Hematopoietic multipotent progenitor cell (in vitro differentiated cells): ENCODE measurements around the gene TMEM214. TPM values are rescaled to one million over a fixed set of nuclear protein-coding genes. Genes with fewer than 3 reads are reported as not detected.

Experiments
- DNase-seq, 3 donors: peaks; one replicate each; pipeline ENCODE4 v3.0.0-alpha.2; 2011 to 2015; ENCODE audit warnings: low read depth in 2 of 3, low spot score in 2 of 3
- total RNA-seq: library from RNA; depleted of rRNA; stranded (reverse); fragments of >200 nt; gene quantifications from one replicate; pipeline ENCODE4 v1.2.3, GENCODE V29; 2012

Gene TMEM214
- total RNA-seq, 1 donor = 44.4 TPM

DNA sequence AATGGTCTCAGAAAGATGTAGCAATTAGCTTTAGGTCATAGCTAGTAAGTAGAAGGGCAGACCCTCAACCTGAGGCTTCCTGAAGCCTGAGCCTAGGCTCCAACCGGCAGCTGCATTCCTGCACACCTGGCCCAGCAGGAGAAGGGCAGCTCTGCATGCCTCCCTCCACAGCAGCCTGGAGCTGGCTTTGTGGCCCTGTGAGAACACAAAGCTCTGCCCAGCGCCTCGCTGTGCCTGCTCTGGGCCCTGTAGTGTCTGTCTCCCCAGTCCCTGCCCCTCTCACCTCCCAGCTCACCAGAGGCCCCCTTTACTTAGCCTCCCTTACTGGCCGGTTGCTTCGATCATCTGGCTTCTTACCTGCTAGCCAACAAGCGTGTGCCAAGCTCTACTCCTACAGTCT, 6.7 kb downstream of the TMEM214 start:
- DNase-seq = no peak

DNA sequence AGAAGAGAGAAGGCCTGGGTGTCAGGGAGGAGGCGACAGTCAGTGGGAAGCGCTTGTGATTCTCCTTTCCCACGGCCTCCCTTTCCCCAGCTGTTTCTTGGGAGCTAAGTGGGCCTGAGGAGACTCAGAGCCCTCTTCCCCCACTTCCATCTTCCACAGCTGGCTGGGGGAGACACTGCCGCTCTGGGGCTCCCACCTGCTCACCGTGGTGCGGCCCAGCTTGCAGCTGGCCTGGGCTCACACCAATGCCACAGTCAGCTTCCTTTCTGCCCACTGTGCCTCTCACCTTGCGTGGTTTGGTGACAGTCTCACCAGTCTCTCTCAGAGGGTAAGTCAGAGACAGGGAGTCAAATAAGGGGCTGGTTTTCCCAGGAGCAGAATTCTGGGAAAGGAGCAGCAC, 7.1 kb downstream of the TMEM214 start:
- DNase-seq = no peak

DNA sequence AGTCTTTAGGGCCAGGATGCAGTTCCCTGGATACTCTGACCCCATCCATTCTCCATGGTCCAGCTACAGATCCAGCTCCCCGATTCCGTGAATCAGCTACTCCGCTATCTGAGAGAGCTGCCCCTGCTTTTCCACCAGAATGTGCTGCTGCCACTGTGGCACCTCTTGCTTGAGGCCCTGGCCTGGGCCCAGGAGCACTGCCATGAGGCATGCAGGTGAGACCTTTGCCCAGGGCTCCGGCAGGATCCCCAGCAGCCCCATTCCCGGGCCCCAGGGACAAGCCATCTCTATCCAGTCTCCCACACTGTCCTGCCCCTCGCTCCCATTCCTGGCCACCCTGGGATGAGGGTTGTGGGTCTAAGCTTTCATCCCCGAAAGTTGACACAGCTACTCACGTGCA, 7.5 kb downstream of the TMEM214 start:
- no peak for DNase-seq

DNA sequence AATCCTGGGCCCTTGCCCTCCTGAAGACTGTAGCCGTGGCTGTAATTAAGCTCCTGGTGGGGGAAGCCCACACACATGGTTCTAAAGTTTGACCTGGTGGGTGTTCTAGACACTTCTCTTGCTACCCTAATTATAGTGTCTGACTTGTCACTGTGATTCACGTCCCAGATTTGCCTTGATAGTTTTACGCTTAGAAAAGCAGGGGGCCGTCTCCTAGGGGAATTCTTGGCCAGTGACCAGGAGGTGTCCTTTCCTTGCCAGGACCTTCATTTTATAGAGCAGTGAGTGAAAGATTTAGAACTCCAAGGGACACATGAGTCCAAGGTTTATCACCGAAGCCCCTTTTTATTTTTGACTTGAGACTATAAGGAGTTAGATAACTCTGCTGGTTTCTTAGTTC, 9.0 kb downstream of the TMEM214 start:
- no peak for DNase-seq

DNA sequence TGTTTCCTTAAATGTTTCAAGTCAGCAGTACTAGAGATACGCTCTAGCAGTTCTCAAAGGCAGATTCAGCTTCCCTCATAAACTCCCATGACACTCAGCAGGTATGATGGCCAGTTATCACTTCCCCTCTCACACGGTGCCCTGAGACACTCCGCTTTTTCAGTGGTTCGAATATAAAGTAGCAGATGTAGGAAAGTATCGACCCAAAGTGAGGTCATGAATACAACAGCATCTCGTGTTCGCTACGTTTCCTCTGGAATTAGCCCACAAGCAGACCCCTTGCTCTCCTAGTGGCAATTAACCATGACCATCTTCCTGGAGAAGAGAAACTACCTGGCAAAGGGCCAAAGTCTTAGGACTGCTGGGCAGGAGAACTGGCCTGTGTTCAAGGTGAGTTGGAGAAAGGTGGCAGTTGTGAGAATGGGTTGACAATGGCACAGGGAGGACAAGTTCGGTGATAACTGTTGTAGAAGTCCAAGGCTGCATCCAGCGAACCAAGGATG, 9.4 kb downstream of the TMEM214 start:
- no peak for DNase-seq

DNA sequence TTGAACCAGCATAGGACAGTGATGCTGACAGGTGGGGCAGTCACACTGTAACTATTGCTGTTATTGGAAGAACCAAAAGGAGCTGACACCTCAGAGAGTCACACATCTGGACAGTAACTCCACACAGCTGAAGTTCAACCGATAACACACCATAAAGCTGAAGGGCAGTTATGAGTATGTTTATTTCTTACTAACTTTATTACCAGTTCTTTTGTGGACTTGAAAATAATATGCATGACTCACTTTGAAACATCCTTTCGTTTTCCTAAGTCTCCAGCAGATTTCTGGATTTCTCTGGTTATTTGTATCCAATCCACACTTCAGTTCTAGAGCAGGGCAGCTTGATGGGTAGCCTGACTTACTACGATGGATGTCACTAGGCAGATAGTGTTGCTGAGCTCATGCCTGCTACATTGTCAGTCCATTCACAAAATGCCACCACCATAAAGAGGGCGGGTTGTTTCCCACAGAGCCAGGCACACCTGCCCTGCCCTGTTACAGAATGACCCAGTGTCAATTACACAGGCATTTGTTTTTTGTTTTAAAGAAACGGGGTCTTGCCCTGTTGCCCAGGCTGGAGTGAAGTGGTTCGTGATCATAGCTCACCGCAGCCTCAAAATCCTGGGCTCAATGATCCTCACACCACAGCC, 10.3 kb downstream of the TMEM214 start:
- DNase-seq = no peak

DNA sequence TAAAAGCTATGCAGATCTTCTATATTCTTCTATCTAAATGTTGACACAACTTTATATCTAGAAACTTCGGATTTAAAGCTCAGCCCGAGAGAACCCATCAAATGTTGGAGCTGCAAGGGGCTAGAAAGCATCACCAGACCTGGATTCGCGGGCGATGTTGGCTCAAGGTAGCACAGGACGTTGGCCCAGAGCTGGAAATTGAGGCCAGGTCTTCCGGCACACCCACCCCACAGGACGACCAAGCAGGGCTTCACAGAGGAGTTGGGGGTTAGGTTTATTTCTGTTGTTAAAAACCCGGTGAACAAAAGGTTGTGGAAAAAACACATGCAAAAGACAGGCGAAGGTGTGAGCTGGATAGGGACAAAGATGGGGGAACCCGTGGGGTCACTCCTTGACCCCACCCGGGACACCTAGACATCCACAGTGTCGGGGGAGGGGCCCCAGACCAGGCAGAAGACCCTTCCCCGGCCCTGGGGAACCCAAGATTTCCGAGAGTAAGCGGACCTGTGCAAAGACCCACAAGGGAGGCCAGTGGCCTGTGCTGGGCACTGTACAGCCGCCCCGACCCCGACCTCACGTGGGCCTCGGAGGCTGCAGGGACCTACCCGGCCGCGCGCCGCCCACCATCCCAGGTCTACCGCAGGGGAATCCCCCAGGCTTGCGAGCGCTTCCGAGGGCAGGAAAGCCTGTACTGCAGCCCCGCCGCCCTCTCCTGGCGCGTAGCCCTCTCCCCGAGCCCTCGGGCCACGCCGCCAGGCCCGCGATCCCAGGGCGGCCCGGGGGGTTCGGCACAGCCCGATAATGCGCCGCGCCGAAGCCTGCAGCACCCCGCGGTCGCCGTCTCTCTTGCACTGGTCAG, 16.9 kb downstream of the TMEM214 start:
- DNase-seq = peak in 2 of 3 donors; percentile 68 to 76

DNA sequence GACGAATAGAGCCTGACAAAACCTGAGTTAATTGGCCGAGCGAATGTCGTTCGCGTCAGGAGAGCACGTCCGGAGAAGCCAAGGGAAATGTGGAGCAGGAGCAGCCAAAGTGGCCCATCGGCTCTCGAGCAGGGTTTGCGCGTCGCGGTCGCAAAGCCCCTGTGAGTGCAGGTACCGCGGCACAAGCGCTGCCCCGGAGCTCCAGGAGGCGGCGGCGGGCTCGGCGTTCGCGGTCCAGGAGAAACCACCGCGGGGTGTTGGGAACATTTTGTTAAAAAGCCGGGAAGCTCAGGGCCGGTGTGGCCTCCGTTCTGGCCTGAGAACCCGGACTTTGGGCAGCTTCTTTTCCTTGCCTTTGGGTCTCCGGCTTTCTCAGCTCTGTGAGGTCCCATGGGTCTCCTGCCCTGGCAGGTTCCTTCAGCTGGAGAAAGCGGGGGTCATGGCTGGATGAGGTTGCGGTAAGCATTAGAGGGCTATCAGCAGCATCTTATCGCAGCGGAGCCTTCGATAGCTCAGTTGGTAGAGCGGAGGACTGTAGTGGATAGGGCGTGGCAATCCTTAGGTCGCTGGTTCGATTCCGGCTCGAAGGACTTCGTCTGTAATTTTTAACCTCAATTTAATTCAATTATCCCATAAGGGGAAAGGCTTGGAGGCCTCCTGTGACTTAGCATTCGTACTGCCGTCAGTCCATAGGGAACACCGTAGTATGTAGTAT, 17.7 kb downstream of the TMEM214 start:
- DNase-seq = peak; percentile 90 to 97 (median 95)

DNA sequence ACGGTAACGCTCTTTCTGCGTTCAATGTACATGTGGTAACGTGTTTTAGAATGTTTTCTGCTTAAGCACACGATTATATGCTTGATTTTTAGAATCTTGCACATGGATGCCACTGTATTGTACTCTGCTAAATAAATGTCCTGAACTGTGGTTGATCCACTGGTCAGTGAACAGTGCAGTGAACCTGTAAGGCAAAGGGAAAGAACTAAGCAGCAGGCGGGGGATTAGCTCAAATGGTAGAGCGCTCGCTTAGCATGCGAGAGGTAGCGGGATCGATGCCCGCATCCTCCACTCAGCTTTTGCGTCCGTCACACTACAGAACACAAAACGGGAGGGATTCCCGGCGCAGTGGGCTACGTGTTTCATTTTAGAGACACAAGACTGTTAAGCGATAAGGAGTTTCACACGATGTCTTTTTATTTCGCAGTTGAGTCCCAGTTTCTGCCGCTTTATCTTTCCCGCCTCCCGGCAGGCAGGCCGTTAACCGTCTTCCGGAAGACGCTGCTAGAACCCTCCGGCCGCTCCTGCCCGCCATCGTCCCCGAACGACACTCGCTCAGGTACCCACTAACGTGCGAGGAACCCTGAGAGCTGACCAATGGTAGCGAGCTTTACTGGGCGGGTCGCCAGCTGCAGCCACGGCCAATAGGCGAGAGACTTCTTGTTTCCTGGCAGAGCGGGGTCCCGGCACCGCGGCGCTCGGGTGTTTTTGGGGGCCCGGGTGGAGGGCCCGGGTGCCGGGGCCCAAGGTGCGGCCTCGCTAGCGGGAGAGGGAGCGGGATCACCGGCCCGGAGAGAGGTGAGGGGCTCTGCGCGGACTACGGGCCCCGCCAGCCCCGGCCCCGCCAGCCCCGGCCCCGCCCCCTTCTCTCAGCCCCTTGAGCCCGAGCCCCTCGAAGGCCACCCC, 18.5 kb downstream of the TMEM214 start, which contains the start of gene AGBL5:
AGBL5 (plus strand) TSS at position 673 of the 906 bp plus-strand sequence. CDS start 1,291 bp downstream, outside the sequence.
- peak; percentile 93 to 95 (median 95) for DNase-seq

DNA sequence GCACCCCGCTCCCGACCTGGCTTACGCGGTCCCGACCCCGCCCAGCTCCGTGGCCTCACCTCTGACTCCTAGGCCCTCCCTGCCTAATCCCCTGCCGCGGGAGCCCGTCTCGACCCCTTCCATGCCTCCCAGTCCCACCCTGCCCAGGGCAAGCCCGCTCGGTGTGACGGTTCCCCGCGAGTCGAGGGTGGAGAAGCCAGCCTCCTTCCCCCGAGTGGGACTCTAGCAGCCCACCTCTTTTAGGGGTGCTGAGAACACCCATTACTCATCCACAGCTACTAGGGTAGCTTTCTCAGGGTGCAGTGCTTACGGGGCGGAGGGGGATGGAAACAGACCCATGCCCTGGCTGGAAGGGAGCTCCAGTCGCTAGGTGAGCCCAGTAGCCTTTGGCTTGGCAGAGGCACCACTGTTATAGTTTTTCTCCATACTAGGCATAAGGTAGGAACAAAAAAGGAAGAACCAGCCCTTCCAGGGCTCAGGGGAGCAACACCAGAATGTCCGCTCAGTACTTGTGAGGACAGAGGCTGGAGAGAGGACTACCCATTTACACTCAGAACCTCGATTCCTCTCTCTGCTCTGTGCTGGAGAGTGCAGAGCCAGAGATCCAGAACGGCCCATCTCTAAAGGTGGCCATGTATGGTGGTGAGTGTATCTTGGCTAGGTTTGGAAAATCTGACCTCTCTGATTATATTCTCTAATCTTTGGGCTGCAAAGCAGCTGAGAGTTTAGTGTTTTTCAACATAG, 19.3 kb downstream of the TMEM214 start:
- peak in 1 of 3 donors; percentile 13 for DNase-seq

DNA sequence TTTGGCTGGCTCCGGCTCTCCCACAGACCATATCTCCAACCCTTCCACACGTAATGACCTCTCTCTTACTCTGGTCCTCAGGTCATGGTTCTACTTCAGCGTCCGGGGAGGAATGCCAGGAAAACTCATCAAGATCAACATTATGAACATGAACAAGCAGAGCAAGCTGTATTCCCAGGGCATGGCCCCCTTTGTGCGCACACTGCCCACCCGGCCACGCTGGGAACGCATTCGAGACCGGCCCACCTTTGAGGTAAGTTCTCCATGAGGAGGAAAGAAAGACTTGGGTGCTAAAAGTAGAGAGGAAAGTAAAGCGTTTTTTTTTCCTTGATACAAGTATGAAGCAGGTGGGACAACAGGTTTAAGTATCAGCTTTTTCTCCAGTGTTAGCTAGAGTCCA, 20.6 kb downstream of the TMEM214 start:
- DNase-seq = no peak

DNA sequence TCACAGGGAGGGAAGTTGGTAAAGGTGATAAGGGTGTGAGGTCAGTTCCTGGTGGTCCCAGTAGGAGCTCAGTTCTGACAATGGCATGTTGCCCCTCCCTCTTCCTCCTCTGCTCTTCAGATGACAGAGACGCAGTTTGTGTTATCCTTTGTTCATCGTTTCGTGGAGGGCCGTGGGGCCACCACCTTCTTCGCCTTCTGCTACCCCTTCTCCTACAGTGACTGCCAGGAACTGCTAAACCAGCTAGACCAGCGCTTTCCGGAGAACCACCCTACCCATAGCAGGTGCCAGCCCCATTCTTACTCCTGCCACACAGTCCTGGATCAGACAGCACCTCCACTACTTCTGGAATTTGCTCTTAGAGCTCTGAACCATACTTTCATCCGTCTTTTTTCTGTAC, 21.0 kb downstream of the TMEM214 start:
- DNase-seq = no peak

DNA sequence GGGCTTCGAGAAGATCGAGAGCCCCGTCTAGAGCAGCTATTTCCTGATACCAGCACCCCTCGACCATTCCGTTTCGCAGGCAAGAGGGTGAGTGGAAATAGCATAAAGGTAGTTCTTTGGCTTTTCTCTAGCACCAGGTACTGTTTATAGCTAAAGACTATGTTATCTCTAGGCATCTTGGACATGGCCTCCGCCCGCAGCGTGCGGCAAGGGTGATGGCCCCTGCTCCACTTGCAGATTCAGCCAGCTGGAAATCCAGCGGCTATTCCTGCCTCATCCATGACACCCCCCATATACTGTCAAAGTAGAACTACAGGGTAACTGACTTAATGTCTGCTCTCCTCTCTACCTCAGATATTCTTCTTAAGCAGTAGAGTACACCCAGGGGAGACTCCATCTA, 22.0 kb downstream of the TMEM214 start:
- DNase-seq = no peak

DNA sequence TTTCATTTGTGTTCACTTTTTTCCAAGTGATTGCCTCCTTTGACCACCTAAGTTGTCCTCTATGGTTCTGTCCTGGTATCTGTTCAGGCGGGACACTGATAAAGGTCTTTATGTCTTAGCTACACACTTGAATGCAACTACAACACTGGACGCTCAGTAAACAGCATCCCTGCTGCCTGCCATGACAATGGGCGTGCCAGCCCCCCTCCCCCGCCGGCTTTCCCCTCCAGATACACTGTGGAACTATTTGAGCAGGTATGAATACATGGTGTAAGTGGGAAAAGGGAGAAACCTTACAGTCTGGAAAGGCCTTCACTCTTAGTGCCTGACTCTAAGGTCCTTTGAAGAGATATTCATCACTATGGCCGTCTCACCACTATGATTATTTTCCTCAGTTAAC, 24.4 kb downstream of the TMEM214 start:
- DNase-seq = no peak

DNA sequence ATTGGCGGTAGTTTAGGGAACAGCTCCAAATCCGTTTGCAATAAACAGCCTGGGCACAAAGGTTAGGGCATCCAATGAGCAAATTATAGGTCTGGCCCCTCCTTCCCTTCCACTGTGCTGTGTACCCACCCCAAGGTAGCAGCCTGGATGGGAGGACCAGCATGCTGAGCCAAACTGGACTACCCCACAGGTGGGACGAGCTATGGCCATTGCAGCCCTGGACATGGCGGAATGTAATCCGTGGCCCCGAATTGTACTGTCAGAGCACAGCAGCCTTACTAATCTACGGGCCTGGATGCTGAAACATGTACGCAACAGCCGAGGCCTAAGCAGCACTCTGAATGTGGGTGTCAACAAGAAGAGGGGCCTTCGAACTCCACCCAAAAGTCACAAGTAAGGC, 25.4 kb downstream of the TMEM214 start:
- no peak for DNase-seq

DNA sequence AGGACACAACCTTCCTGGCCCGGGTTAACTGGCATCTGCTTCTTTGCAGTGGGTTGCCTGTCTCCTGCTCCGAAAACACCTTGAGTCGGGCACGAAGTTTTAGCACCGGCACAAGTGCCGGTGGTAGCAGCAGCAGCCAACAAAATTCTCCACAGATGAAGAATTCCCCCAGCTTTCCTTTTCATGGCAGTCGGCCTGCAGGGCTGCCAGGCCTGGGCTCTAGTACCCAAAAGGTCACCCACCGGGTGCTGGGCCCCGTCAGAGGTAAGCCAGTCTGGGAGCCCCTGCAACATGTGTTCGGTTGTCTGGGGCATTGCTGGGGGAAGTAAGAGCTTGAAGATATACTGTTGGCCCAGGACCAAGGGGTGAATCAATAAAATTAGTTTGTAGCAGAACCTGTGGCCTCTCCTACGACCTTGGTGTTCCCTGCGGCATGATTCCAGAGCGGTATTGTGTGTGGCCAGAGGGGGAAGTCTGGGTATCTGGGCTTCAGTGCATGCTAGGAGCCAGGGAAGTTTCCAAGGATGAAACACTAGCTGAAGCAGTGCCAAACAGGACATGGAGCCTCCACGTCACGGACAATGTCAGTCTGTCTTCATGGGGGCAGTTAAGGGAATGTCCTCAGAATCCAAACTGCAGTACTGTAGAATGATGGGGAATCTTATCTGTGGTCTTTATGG, 26.5 kb downstream of the TMEM214 start:
- DNase-seq = no peak

DNA sequence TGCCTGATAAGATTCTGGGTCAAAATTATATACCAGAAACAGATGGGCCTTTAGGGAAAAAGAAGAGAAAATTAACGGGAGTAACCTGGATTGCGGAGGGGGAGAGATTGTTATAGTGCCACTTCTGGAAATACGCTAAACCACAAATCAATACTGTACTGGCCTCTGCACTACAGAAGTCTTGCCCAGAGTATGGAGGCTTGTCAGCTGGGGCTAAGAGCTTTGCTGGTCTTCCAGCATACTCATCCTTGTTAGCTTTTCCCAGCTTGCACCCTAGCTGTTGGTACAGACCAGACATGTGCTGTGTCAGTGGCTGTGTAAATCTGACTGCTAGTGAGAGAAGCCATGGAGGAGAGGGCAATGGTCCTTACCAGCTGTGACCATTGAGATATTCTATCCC, 27.6 kb downstream of the TMEM214 start:
- no peak for DNase-seq

DNA sequence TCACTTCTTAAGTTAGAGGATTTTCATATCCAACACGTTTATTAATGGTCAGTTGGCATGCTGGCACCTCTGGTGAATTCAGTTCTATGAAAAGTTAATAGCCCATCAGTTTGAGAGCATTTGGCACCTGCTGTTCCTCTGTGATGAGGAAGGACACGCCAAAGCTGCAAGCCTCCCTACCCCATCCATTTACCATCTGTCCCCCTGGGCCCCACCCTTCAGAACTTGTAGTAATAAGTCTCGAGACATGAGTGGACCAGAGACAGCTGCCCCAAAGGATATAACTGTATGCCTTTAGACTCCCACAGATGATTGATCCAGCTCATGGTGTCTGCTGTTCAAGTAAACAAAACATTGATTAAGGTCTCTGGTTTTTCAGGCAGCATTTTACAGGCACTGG, 32.4 kb downstream of the TMEM214 start:
- DNase-seq = no peak

DNA sequence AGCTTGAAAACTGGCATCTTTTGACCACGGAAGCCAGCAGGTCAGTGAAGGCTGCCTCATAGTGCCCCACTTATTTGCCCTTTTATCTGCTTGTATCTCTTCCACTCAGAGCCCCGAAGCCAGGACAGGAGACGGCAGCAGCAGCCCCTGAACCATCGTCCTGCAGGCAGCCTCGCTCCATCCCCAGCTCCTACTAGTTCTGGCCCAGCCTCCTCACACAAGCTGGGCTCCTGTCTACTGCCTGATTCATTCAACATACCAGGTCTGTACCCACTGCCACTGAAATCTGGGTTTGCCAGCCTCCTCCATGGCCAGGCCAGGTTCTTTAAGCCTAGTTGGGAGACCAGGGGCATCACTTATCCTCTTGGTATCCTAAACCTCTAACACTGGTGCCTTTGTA, 34.6 kb downstream of the TMEM214 start:
- no peak for DNase-seq
